GM12891 (cell line): ENCODE measurements around the gene LRIT1.

Experiments
- POLR2A ChIP-seq: IDR thresholded peaks from 2 replicates; pipeline ENCODE4 v1.6.1; 2011; ENCODE audit warnings: low read depth, low read length, control low read depth
- POLR2AphosphoS5 ChIP-seq: IDR thresholded peaks from 2 replicates; pipeline ENCODE4 v1.6.1; 2011; ENCODE audit warnings: low read depth, low read length, control low read depth
- TAF1 ChIP-seq: IDR thresholded peaks from 2 replicates; pipeline ENCODE4 v1.6.1; 2011; ENCODE audit warnings: low read depth, low read length, control low read depth

DNA sequence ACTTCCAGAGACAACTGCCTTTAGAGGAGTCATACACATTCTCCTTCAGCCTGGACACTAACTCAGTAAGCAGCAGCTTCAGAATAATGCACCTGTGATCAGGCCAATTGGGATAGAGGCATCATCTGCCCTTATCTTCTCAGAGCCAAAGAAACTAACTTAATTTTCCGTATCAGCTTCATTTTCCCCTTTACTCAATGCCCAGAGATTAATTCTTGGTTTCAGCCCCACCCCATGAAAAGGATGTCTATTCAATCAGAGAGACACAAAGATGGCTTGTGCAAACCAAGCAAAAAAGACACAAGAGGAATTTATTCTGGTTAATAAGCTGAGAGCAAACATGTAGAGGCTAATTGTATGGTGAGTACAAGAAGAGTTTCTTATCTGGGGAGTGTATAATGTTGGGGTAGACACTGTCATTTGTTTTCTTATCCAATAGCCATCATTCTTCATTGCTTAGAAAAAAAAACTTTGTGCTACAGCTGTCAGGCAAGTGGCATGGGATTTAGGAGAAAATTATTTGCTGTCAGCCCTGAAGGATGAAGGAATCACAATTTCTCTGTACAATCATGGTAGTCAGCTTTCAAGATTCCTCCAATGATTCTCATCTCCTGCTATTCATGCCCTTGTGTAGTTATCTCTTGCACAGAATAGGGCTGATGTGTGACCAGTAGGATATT lies 48.3 kb upstream of the LRIT1 start:
- TF ChIP-seq TAF1 (no peak), POLR2AphosphoS5 (no peak), POLR2A (no peak)
